Measurements from ENCODE around the gene TIMM50.
A peak's percentile ranks its signal among the peaks of the same experiment; 100 is the strongest.

TIMM50 gene

DNA sequence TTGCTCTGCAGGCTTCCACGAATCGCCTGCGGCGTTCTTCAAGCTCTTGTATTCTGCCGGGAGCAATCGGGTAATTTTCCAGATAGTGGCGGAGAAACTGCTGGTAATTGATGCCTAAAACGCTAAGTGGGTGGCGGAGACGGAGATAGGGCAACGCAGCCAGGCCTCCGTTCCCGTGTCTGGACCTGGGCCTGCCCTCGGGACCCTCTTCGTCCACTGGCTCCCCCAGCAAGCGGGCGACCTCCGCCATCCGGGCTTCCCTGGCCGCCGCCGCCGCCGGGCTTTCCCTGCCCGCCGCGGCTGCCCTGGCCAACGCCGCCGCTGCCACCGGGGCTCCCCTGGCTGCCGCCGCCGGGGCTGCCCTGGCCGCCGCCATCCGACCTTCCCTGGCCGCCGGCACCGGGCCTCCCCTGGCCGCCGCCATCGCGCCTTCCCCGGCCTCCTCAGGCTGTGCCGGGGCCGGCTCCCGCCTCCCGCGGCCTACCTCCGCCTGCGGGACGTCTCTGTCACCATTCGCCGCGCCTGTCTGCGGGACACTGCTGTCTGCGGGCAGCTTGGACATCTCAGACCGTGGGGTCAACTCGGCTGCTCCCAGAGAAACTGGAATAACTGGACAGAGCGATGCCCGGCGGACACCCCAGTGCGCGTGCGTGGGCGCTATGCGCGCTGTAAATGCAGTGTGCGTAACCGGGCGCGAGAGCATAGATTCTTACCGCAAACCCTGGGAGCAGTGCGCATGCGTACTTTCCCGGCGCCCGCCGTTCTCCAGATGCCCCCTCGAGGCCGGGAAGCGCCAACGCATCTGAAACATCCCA lies 59.1 kb downstream of the TIMM50 start, which contains the start of gene EID2:
Gene EID2 (minus strand): TSS at position 644 of the 815 bp plus-strand sequence. CDS start 82 bp downstream, at position 562.
- peak; percentile 96 for DNase-seq

DNA sequence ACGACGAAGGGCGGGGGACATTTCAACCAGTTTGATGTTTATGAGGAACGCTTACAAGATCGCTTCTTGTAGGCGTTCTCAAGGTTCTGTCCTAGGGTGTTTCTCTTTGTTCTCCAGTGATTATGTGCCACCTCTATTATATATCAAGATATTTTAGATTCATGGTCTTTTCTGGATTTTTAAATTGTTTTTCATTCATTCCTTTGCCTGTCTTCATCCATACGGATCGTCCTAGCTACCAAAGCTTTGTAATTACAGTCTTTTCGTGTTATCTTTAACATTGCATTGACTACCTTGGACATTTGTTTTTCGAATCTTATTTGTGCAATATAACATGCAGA lies 59.7 kb downstream of the TIMM50 start:
- no peak for DNase-seq

Data from activated CD4-positive, alpha-beta T cell treated with anti-CD3 and anti-CD28 coated beads, Interleukin-2, amount 50 U/mL, for 16 hours (primary cell).